H9 (cell line): ENCODE data around the gene GUCY2F. TPM values are rescaled to one million over a fixed set of nuclear protein-coding genes. Genes with fewer than 3 reads are reported as not detected.

Experiments used
- DNase-seq: peaks from one replicate; pipeline ENCODE4 v3.0.0-alpha.2; 2017
- H2AFZ ChIP-seq: one replicate; pipeline ENCODE4 v1.6.1; 2013; ENCODE audit warnings: mild to moderate bottlenecking, low read length, control low read depth, moderate library complexity
- H2AK5ac ChIP-seq: 2 replicates; pipeline ENCODE4 v1.6.1; 2013; ENCODE audit warnings: low read length, control low read depth, mixed read lengths; ENCODE audit not compliant: insufficient read length
- H2BK120ac ChIP-seq: one replicate; pipeline ENCODE4 v1.6.1; 2013; ENCODE audit warnings: low read depth, mild to moderate bottlenecking, low read length, control low read depth, inconsistent platforms; ENCODE audit not compliant: poor library complexity, severe bottlenecking
- H2BK12ac ChIP-seq: 2 replicates; pipeline ENCODE4 v1.6.1; 2013; ENCODE audit warnings: low read length, control low read depth, mixed read lengths, low read depth; ENCODE audit not compliant: insufficient read length
- H2BK15ac ChIP-seq: 2 replicates; pipeline ENCODE4 v1.6.1; 2013; ENCODE audit warnings: low read depth, low read length, control low read depth
- H2BK20ac ChIP-seq: one replicate; pipeline ENCODE4 v1.6.1; 2013; ENCODE audit warnings: low read depth, mild to moderate bottlenecking, low read length, control low read depth, inconsistent platforms; ENCODE audit not compliant: poor library complexity, severe bottlenecking
- H2BK5ac ChIP-seq: 2 replicates; pipeline ENCODE4 v1.6.1; 2013; ENCODE audit warnings: low read length, control low read depth, mixed read lengths; ENCODE audit not compliant: insufficient read length
- H3K14ac ChIP-seq: 2 replicates; pipeline ENCODE4 v1.6.1; 2013; ENCODE audit warnings: low read length, control low read depth; ENCODE audit not compliant: insufficient read depth
- H3K18ac ChIP-seq: 2 replicates; pipeline ENCODE4 v1.6.1; 2013; ENCODE audit warnings: low read depth, mild to moderate bottlenecking, mixed read lengths, low read length, control low read depth; ENCODE audit not compliant: insufficient read length
- H3K23ac ChIP-seq: 2 replicates; pipeline ENCODE4 v1.6.1; 2013; ENCODE audit warnings: low read length, control low read depth, mixed read lengths, low read depth; ENCODE audit not compliant: insufficient read length
- H3K23me2 ChIP-seq: 2 replicates; pipeline ENCODE4 v1.6.1; 2013; ENCODE audit warnings: low read depth, mild to moderate bottlenecking, mixed read lengths, low read length, control low read depth; ENCODE audit not compliant: insufficient read length, poor library complexity, severe bottlenecking
- H3K27ac ChIP-seq: 2 replicates; pipeline ENCODE4 v1.5.1; 2013; ENCODE audit warnings: low read length, control low read depth, mixed read lengths, low read depth; ENCODE audit not compliant: insufficient read length
- H3K27me3 ChIP-seq: 2 replicates; pipeline ENCODE4 v1.6.1; 2013; ENCODE audit warnings: low read length, control low read depth, inconsistent platforms; ENCODE audit not compliant: insufficient read depth
- H3K4ac ChIP-seq: 2 replicates; pipeline ENCODE4 v1.6.1; 2013; ENCODE audit warnings: low read depth, mild to moderate bottlenecking, control low read depth, inconsistent platforms, low read length, moderate library complexity
- H3K4me1 ChIP-seq: 2 replicates; pipeline ENCODE4 v1.6.1; 2013; ENCODE audit warnings: low read length, control low read depth, inconsistent platforms; ENCODE audit not compliant: insufficient read depth
- H3K4me2 ChIP-seq: 2 replicates; pipeline ENCODE4 v1.6.1; 2013; ENCODE audit warnings: low read length, control low read depth, mixed read lengths; ENCODE audit not compliant: insufficient read length, insufficient read depth
- H3K56ac ChIP-seq: 2 replicates; pipeline ENCODE4 v1.6.1; 2013; ENCODE audit warnings: low read depth, mild to moderate bottlenecking, mixed read lengths, low read length, control low read depth; ENCODE audit not compliant: insufficient read length
- H3K79me1 ChIP-seq: 2 replicates; pipeline ENCODE4 v1.6.1; 2013; ENCODE audit warnings: low read depth, mild to moderate bottlenecking, moderate library complexity, low read length, control low read depth, inconsistent platforms; ENCODE audit not compliant: insufficient read depth, poor library complexity, severe bottlenecking
- H3K79me2 ChIP-seq: 2 replicates; pipeline ENCODE4 v1.6.1; 2013; ENCODE audit warnings: low read length, control low read depth, inconsistent platforms; ENCODE audit not compliant: insufficient read depth
- H3K9ac ChIP-seq: 2 replicates; pipeline ENCODE4 v1.6.1; 2013; ENCODE audit warnings: low read length, control low read depth, mixed read lengths; ENCODE audit not compliant: insufficient read length; ENCODE audit errors: extremely low read depth
- H3K9me3 ChIP-seq: one replicate; pipeline ENCODE4 v1.6.1; 2013; ENCODE audit warnings: low read depth, low read length, inconsistent platforms; ENCODE audit not compliant: control insufficient read depth
- H3T11ph ChIP-seq: one replicate; pipeline ENCODE4 v1.6.1; 2013; ENCODE audit warnings: mild to moderate bottlenecking, low read length, control low read depth, inconsistent platforms
- H4K20me1 ChIP-seq: one replicate; pipeline ENCODE4 v1.6.1; 2013; ENCODE audit not compliant: control insufficient read depth, insufficient read length, insufficient read depth
- H4K5ac ChIP-seq: 2 replicates; pipeline ENCODE4 v1.6.1; 2013; ENCODE audit warnings: low read depth, mild to moderate bottlenecking, mixed read lengths, low read length, control low read depth; ENCODE audit not compliant: insufficient read length
- H4K8ac ChIP-seq: replicated peaks from 2 replicates; pipeline ENCODE4 v1.6.1; 2013; ENCODE audit warnings: low read length, control low read depth, mixed read lengths, low read depth; ENCODE audit not compliant: insufficient read length
- H4K91ac ChIP-seq: 2 replicates; pipeline ENCODE4 v1.6.1; 2013; ENCODE audit warnings: low read depth, mild to moderate bottlenecking, moderate library complexity, mixed read lengths, low read length, control low read depth; ENCODE audit not compliant: insufficient read length
- H3K27ac Mint-ChIP-seq, 3 experiments: 2 replicates in 2 of 3; 3 replicates in 1 of 3; pipeline ENCODE4 v1.8.0; 2020 to 2021; ENCODE audit warnings: mixed read lengths in 3 of 3, mild to moderate bottlenecking in 1 of 3, moderate library complexity in 1 of 3
- H3K27me3 Mint-ChIP-seq: 2 replicates; pipeline ENCODE4 v1.8.0; 2021; ENCODE audit warnings: low read depth, mild to moderate bottlenecking, moderate library complexity, mixed read lengths
- H3K36me3 Mint-ChIP-seq, 3 experiments: 2 replicates in 2 of 3; 3 replicates in 1 of 3; pipeline ENCODE4 v1.8.0; 2020 to 2021; ENCODE audit warnings: low read depth in 3 of 3, mixed read lengths in 3 of 3; ENCODE audit not compliant: insufficient read depth in 1 of 3
- H3K4me1 Mint-ChIP-seq, 2 experiments: 2 replicates each; pipeline ENCODE4 v1.8.0; 2020; ENCODE audit warnings: mixed read lengths in 2 of 2
- H3K4me3 Mint-ChIP-seq, 2 experiments: 2 replicates in 1 of 2; 3 replicates in 1 of 2; pipeline ENCODE4 v1.8.0; 2020 to 2021; ENCODE audit warnings: mild to moderate bottlenecking in 2 of 2, mixed read lengths in 2 of 2, moderate library complexity in 1 of 2
- H3K9me3 Mint-ChIP-seq, 2 experiments: 2 replicates in 1 of 2; 3 replicates in 1 of 2; pipeline ENCODE4 v1.8.0; 2020; ENCODE audit warnings: mild to moderate bottlenecking in 2 of 2, mixed read lengths in 2 of 2, moderate library complexity in 1 of 2
- WGBS: extraction: QIAGEN DNeasy Blood & Tissue Kit; methylation state at CpG from one replicate; pipeline ENCODE4 v1.1.7; 2013; ENCODE audit warnings: missing lambda C conversion rate, low lambda C conversion rate, mixed read lengths; ENCODE audit not compliant: insufficient read length; ENCODE audit errors: extremely low coverage; 5-methylcytosine and 5-hydroxymethylcytosine counted together
- total RNA-seq: library from RNA; stranded (reverse); gene quantifications from 2 replicates; pipeline ENCODE4 v1.2.1, GENCODE V29; 2021
- TF ChIP-seq, protein P1 (sequence below): fragments of 200-600 bp; sonication (generic); conservative IDR thresholded peaks from 3 replicates; pipeline ENCODE4 v1.8.0; 2021; ENCODE audit warnings: antibody characterized with exemption, mild to moderate bottlenecking

The GUCY2F gene
- total RNA-seq, 1 experiment from 2014 or later, result 0.11 TPM

DNA sequence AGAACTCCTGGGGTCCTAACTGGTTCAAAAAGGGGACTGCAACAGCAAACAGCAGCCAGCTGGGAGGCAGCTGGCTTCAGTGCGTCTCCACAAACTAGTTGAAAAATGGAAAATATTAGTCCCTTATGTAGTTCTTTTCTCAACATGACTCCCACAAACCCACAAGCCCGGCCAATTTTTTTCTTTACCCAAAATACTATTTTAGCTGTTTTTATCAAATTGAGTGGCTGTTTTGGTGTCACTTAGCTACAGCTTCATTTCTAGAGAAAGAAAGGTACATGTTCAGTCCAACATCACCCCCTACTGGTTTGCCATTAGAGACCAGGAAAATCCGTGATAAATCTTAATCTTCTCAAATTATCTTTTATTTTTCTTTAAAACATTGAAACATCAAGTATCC is 97.2 kb downstream of the GUCY2F start:
- no peaks in the 10 kb centered on the region for H3K79me1 ChIP-seq
- no peaks in the 10 kb centered on the region for H3K9me3 ChIP-seq
- TF ChIP-seq, protein P1, sequence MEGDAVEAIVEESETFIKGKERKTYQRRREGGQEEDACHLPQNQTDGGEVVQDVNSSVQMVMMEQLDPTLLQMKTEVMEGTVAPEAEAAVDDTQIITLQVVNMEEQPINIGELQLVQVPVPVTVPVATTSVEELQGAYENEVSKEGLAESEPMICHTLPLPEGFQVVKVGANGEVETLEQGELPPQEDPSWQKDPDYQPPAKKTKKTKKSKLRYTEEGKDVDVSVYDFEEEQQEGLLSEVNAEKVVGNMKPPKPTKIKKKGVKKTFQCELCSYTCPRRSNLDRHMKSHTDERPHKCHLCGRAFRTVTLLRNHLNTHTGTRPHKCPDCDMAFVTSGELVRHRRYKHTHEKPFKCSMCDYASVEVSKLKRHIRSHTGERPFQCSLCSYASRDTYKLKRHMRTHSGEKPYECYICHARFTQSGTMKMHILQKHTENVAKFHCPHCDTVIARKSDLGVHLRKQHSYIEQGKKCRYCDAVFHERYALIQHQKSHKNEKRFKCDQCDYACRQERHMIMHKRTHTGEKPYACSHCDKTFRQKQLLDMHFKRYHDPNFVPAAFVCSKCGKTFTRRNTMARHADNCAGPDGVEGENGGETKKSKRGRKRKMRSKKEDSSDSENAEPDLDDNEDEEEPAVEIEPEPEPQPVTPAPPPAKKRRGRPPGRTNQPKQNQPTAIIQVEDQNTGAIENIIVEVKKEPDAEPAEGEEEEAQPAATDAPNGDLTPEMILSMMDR, result peak; percentile 87
- H2BK120ac ChIP-seq, result no peak overlapping the region
- WGBS, result no CpG with 5 or more reads among the region's 3 CpGs
- Mint-ChIP-seq H3K9me3 (no peaks in the 10 kb centered on the region), H3K36me3 (no peaks in the 10 kb centered on the region; a peak in 1 of 7 replicates), H3K4me3 (no peak overlapping the region), H3K27me3 (no peaks in the 10 kb centered on the region), H3K27ac (0 out of 7 replicates have a peak overlapping the region, but pooled peaks of 2 of the 3 experiments have one; percentile 25 to 32), H3K4me1 (peaks cover 5 to 9% of the 10 kb centered on the region in 2 experiments; a peak in 3 of 4 replicates)
- 0 out of 2 replicates have a peak, but pooled peaks cover 2% of the 10 kb centered on the region for H3K27me3 ChIP-seq
- H3K4me1 ChIP-seq, result no peaks in the 10 kb centered on the region
- H3K23me2 ChIP-seq, result no peaks in the 10 kb centered on the region
- H3K4me2 ChIP-seq, result no peak overlapping the region
- H3K56ac ChIP-seq, result no peak overlapping the region
- H3K9ac ChIP-seq, result no peak overlapping the region
- no peak overlapping the region for H2BK12ac ChIP-seq
- no peaks in the 10 kb centered on the region for H4K20me1 ChIP-seq
- H3K18ac ChIP-seq, result no peak overlapping the region
- no peak overlapping the region for H2AK5ac ChIP-seq
- H4K5ac ChIP-seq, result no peak overlapping the region
- no peak overlapping the region for H4K91ac ChIP-seq
- H4K8ac ChIP-seq, result no peak overlapping the region
- no peak for DNase-seq
- no peaks in the 10 kb centered on the region for H3K79me2 ChIP-seq
- no peak overlapping the region for H3K23ac ChIP-seq
- H2AFZ ChIP-seq, result no peak overlapping the region
- no peak overlapping the region for H2BK15ac ChIP-seq
- H2BK20ac ChIP-seq, result no peak overlapping the region
- no peak overlapping the region for H3T11ph ChIP-seq
- H3K4ac ChIP-seq, result no peak overlapping the region
- no peak overlapping the region for H2BK5ac ChIP-seq
- H3K27ac ChIP-seq, result no peak overlapping the region
- no peak overlapping the region for H3K14ac ChIP-seq
